Inferior parietal cortex (tissue), 1 donor: ENCODE measurements around the gene ZNF490.

ENCODE experiments used
- DNase-seq: peaks from one replicate; pipeline ENCODE4 v3.0.0-alpha.2; 2016; ENCODE audit errors: extremely low spot score

ZNF490 gene

GRCh38 chr19:12543855-12544254 lies 66.8 kb downstream of the ZNF490 start:
- DNase-seq = no peak
